Activated gamma-delta T cell treated with anti-CD3 and anti-CD28 coated beads, Interleukin-2, amount 50 U/mL, for 16 hours (primary cell): ENCODE measurements around the gene KCNAB2.

ENCODE experiments used
- DNase-seq: peaks from one replicate; pipeline ENCODE4 v3.0.0-alpha.2; 2020; ENCODE audit warnings: low read depth

The KCNAB2 gene

GRCh38 chr1:6030547-6031261, 15.0 kb upstream of the KCNAB2 start:
- no peak for DNase-seq

GRCh38 chr1:6033124-6033523, 12.6 kb upstream of the KCNAB2 start:
- no peak for DNase-seq

- DNase-seq = no peak
Measured at GRCh38 chr1:6033986-6034749, 11.5 kb upstream of the KCNAB2 start.

- DNase-seq = no peak
Measured at GRCh38 chr1:6034750-6035096, 11.0 kb upstream of the KCNAB2 start.

- no peak for DNase-seq
Measured at GRCh38 chr1:6035303-6035702, 10.4 kb upstream of the KCNAB2 start.

GRCh38 chr1:6035719-6036118, 10.0 kb upstream of the KCNAB2 start:
- DNase-seq = no peak

- DNase-seq = no peak
Measured at GRCh38 chr1:6037338-6037762, 8.3 kb upstream of the KCNAB2 start.

- no peak for DNase-seq
Measured at GRCh38 chr1:6038603-6039002, 7.1 kb upstream of the KCNAB2 start.

GRCh38 chr1:6039031-6039430, 6.7 kb upstream of the KCNAB2 start:
- no peak for DNase-seq

GRCh38 chr1:6040444-6040843, 5.2 kb upstream of the KCNAB2 start:
- no peak for DNase-seq

- DNase-seq = no peak
Measured at GRCh38 chr1:6040861-6041415, 4.8 kb upstream of the KCNAB2 start.

- DNase-seq = no peak
Measured at GRCh38 chr1:6041432-6042062, 4.1 kb upstream of the KCNAB2 start.

GRCh38 chr1:6043561-6043960, 2.1 kb upstream of the KCNAB2 start:
- DNase-seq = no peak

GRCh38 chr1:6044481-6045109, 1.1 kb upstream of the KCNAB2 start:
- DNase-seq = no peak

GRCh38 chr1:6045110-6045502, 582 bp upstream of the KCNAB2 start:
- DNase-seq = no peak

- DNase-seq = no peak
Measured at GRCh38 chr1:6046279-6046678, 591 bp downstream of the KCNAB2 start.

- no peak for DNase-seq
Measured at GRCh38 chr1:6048179-6048867, 2.6 kb downstream of the KCNAB2 start.

GRCh38 chr1:6049419-6049818, 3.7 kb downstream of the KCNAB2 start:
- no peak for DNase-seq

- no peak for DNase-seq
Measured at GRCh38 chr1:6051423-6051822, 5.7 kb downstream of the KCNAB2 start.

GRCh38 chr1:6052543-6053205, 7.0 kb downstream of the KCNAB2 start:
- DNase-seq = peak; percentile 12

GRCh38 chr1:6053206-6053546, 7.5 kb downstream of the KCNAB2 start:
- no peak for DNase-seq
